ENCODE measurements around the gene CAPN5.
A peak's percentile ranks its signal among the peaks of the same experiment; 100 is the strongest.

The CAPN5 gene

GRCh38 chr11:77170107-77170506 lies 103.3 kb downstream of the CAPN5 start:
- no peaks in the 10 kb centered on the region for H3K9me3 ChIP-seq (ENCODE audit: control insufficient read depth, insufficient read depth, low read depth, low read length)
- H3K36me3 ChIP-seq (ENCODE audit: control insufficient read depth, insufficient read depth, low read length) = no peaks in the 10 kb centered on the region
- H3K4me3 ChIP-seq (ENCODE audit: low read depth, low read length) = no peak overlapping the region
- H3K9ac ChIP-seq (ENCODE audit: low read length) = no peak overlapping the region
- no peak overlapping the region for H3K27ac ChIP-seq (ENCODE audit: low read depth, low read length)
- H3K27me3 ChIP-seq (ENCODE audit: control insufficient read depth, insufficient read depth, low read length) = no peaks in the 10 kb centered on the region
- peaks cover 47% of the 10 kb centered on the region for H3K4me1 ChIP-seq (ENCODE audit: control insufficient read depth, insufficient read depth, low read length)

GRCh38 chr11:77171254-77171653 lies 104.5 kb downstream of the CAPN5 start:
- Histone ChIP-seq H3K36me3 (ENCODE audit: control insufficient read depth, insufficient read depth, low read length) (no peaks in the 10 kb centered on the region), H3K9ac (ENCODE audit: low read length) (no peak overlapping the region), H3K9me3 (ENCODE audit: control insufficient read depth, insufficient read depth, low read depth, low read length) (no peaks in the 10 kb centered on the region), H3K4me1 (ENCODE audit: control insufficient read depth, insufficient read depth, low read length) (peaks cover 58% of the 10 kb centered on the region), H3K27me3 (ENCODE audit: control insufficient read depth, insufficient read depth, low read length) (no peaks in the 10 kb centered on the region), H3K4me3 (ENCODE audit: low read depth, low read length) (no peak overlapping the region), H3K27ac (ENCODE audit: low read depth, low read length) (no peak overlapping the region)

- Histone ChIP-seq H3K9me3 (ENCODE audit: control insufficient read depth, insufficient read depth, low read depth, low read length) (no peaks in the 10 kb centered on the region), H3K36me3 (ENCODE audit: control insufficient read depth, insufficient read depth, low read length) (no peaks in the 10 kb centered on the region), H3K9ac (ENCODE audit: low read length) (no peak overlapping the region), H3K4me3 (ENCODE audit: low read depth, low read length) (peak overlapping the region; percentile 29; the same call in 1 of the 2 replicates), H3K4me1 (ENCODE audit: control insufficient read depth, insufficient read depth, low read length) (peaks cover 62% of the 10 kb centered on the region), H3K27me3 (ENCODE audit: control insufficient read depth, insufficient read depth, low read length) (no peaks in the 10 kb centered on the region), H3K27ac (ENCODE audit: low read depth, low read length) (no peak overlapping the region)
Measured at GRCh38 chr11:77171885-77172665, 105.3 kb downstream of the CAPN5 start.

GRCh38 chr11:77172666-77172982 lies 105.9 kb downstream of the CAPN5 start:
- no peaks in the 10 kb centered on the region for H3K36me3 ChIP-seq (ENCODE audit: control insufficient read depth, insufficient read depth, low read length)
- H3K27ac ChIP-seq (ENCODE audit: low read depth, low read length) = no peak overlapping the region
- H3K9ac ChIP-seq (ENCODE audit: low read length) = no peak overlapping the region
- H3K4me1 ChIP-seq (ENCODE audit: control insufficient read depth, insufficient read depth, low read length) = peaks cover 62% of the 10 kb centered on the region
- no peaks in the 10 kb centered on the region for H3K27me3 ChIP-seq (ENCODE audit: control insufficient read depth, insufficient read depth, low read length)
- no peak overlapping the region for H3K4me3 ChIP-seq (ENCODE audit: low read depth, low read length)
- H3K9me3 ChIP-seq (ENCODE audit: control insufficient read depth, insufficient read depth, low read depth, low read length) = no peaks in the 10 kb centered on the region

- H3K4me1 ChIP-seq (ENCODE audit: control insufficient read depth, insufficient read depth, low read length) = peaks cover 62% of the 10 kb centered on the region
- no peaks in the 10 kb centered on the region for H3K36me3 ChIP-seq (ENCODE audit: control insufficient read depth, insufficient read depth, low read length)
- H3K27ac ChIP-seq (ENCODE audit: low read depth, low read length) = no peak overlapping the region
- no peaks in the 10 kb centered on the region for H3K27me3 ChIP-seq (ENCODE audit: control insufficient read depth, insufficient read depth, low read length)
- no peaks in the 10 kb centered on the region for H3K9me3 ChIP-seq (ENCODE audit: control insufficient read depth, insufficient read depth, low read depth, low read length)
- H3K9ac ChIP-seq (ENCODE audit: low read length) = no peak overlapping the region
- no peak overlapping the region for H3K4me3 ChIP-seq (ENCODE audit: low read depth, low read length)
Measured at GRCh38 chr11:77173494-77173893, 106.7 kb downstream of the CAPN5 start.

GRCh38 chr11:77174559-77174958 lies 107.8 kb downstream of the CAPN5 start:
- H3K9me3 ChIP-seq (ENCODE audit: control insufficient read depth, insufficient read depth, low read depth, low read length) = no peaks in the 10 kb centered on the region
- H3K27me3 ChIP-seq (ENCODE audit: control insufficient read depth, insufficient read depth, low read length) = no peaks in the 10 kb centered on the region
- no peak overlapping the region for H3K9ac ChIP-seq (ENCODE audit: low read length)
- no peaks in the 10 kb centered on the region for H3K36me3 ChIP-seq (ENCODE audit: control insufficient read depth, insufficient read depth, low read length)
- no peak overlapping the region for H3K4me3 ChIP-seq (ENCODE audit: low read depth, low read length)
- no peak overlapping the region for H3K27ac ChIP-seq (ENCODE audit: low read depth, low read length)
- peaks cover 62% of the 10 kb centered on the region for H3K4me1 ChIP-seq (ENCODE audit: control insufficient read depth, insufficient read depth, low read length)

GRCh38 chr11:77175021-77175842 lies 108.5 kb downstream of the CAPN5 start:
- Histone ChIP-seq H3K4me3 (ENCODE audit: low read depth, low read length) (no peak overlapping the region), H3K9ac (ENCODE audit: low read length) (peak overlapping the region; percentile 36), H3K4me1 (ENCODE audit: control insufficient read depth, insufficient read depth, low read length) (peaks cover 61% of the 10 kb centered on the region), H3K27ac (ENCODE audit: low read depth, low read length) (no peak overlapping the region), H3K9me3 (ENCODE audit: control insufficient read depth, insufficient read depth, low read depth, low read length) (no peaks in the 10 kb centered on the region), H3K27me3 (ENCODE audit: control insufficient read depth, insufficient read depth, low read length) (no peaks in the 10 kb centered on the region), H3K36me3 (ENCODE audit: control insufficient read depth, insufficient read depth, low read length) (no peaks in the 10 kb centered on the region)
